Skin epidermis (tissue), 12 donors: ENCODE results near the gene EPN1.
"Not testable (repeated sequence)": the region's sequence is repeated elsewhere in the genome, so short reads cannot be mapped to it uniquely, and the experiment has no call there.

Experiments
- H3K27ac ChIP-seq, 21 experiments: fragments of 200-600 bp; sonication (generic) in 11 of 21; one replicate each; pipeline ENCODE4 v1.5.0; 2020; ENCODE audit warnings: mild to moderate bottlenecking in 3 of 21, inconsistent platforms in 2 of 21, moderate library complexity in 2 of 21
- H3K4me3 ChIP-seq, 7 experiments: fragments of 200-600 bp; sonication (generic) in 2 of 7; one replicate each; pipeline ENCODE4 v1.5.0; 2020; ENCODE audit warnings: inconsistent platforms in 2 of 7, mild to moderate bottlenecking in 2 of 7, moderate library complexity in 1 of 7

The EPN1 gene

DNA sequence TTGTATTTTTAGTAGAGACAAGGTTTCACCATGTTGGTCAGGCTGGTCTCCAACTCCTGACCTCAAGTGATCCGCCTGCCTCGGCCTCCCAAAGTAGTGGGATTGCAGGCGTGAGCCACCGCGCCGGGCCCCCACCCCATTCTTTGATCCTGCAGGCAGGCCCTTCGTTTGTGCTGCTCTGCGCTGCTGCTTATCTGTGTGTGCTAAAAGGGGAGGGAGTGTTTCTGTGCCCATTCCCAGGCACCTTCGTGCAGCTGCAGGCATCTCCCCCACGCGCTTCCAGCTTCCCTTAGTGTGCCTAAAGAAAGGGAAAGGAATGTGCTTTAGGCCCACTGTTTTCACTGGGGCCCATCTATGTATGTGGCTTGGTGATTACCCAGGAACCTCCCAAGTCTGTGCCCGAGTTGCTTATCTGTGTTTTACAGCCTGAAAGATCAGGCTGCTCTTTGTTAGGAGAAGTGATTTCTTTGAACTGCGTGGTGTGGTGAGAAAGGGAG is 27.2 kb downstream of the EPN1 start:
- no peak overlapping the region for H3K27ac ChIP-seq
- no peak overlapping the region for H3K4me3 ChIP-seq

DNA sequence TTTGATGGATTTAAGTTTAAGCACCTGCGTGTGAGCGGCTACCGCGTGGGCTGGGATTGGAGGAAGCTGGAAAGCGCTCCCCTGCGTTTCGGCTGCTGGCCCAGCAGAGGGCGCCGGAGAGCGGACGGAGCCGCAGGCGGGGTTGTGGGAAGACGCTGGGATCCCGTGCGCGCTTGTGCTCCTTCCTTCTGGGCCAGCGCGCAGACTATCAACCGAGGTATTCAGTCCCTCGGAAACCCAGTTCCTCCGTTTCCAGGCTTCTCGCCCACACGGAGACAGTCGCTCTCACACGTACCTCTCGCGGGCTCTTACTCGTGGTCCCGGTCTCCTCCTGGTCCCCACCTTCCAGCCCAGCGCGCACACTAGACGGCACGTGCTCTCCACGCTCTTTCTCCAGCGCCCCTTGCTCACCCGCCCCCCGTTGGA is 28.8 kb downstream of the EPN1 start:
- H3K4me3 ChIP-seq = no peak overlapping the region

DNA sequence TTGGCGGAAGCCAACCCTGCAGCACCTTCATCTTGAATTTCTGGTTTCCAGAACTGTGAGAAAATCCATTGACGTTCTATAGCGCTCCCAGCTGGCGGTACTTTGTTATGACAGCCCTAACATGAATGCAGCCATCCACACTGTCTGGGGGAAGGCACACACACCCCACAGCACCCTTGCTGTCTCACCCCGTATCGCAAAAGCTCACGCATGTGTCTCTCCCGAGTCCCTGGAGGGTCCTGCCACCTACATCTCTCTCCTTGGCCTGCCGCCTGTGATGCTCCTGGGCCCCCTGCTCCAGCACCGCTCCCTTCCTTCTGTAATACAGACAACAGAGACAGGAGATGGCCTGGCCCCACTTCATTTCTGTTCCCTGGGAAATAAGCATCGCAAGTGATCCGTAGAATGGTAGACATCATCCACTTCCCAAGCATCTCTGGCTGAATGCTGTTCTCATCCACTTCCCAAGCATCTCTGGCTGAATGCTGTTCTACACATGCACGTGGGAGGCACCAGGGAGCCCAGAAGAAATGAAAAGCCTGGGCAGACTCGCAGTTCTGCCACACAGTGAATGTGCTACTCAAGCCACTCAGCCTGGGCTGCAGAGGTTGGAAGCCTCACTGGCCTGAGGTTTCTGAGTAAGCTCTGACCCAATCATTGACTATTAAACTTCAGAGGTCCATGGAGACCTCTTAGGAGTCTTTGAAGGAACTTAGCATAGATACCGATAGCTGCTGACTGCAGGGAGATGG is 29.6 kb downstream of the EPN1 start:
- Histone ChIP-seq H3K27ac (no peak overlapping the region), H3K4me3 (no peak overlapping the region)

More for the DNA sequence above, 28.8 kb downstream of the EPN1 start:
- H3K27ac ChIP-seq = no peak overlapping the region

DNA sequence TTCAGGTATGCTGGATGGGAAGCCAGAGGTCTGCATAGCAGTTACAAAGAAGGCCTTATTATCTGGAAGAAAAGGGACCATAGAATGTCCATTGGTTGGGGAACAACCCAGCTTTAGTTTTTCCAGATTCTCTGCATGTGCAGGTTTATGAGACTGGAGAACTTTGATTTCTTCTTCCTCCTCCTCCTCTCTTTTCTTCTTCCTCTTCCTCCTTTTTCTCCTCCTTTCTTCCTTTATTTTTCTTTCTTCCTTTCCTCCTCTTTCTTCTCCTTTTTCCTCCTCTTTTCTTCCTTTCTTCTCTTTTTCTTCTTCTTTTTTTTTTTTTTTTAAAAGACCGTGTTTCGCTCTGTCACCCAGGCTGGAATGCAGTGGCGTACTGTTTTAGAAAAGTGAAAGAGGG is 30.9 kb downstream of the EPN1 start:
- H3K27ac ChIP-seq = no peak overlapping the region
- H3K4me3 ChIP-seq = no peak overlapping the region

DNA sequence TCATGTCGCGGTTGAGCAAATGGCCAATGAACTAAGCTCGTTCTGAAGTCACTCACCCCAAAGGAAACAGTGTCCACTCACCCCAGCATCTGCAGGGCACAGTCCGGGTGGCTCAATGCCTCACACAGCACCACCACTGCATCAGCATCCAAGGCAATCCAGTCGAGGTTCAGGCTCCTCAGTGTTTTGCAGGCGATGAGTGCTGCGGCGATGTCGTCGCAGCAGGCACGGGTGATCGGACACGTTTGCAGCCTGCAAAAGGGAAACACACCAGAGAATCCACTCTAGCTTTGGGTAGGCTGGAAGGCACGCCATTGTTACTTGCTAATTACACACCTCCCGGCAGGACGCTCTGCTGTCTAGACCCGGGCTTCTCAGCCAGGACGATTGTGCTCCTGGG is 36.7 kb downstream of the EPN1 start:
- no peak overlapping the region for H3K27ac ChIP-seq
- H3K4me3 ChIP-seq = no peak overlapping the region

DNA sequence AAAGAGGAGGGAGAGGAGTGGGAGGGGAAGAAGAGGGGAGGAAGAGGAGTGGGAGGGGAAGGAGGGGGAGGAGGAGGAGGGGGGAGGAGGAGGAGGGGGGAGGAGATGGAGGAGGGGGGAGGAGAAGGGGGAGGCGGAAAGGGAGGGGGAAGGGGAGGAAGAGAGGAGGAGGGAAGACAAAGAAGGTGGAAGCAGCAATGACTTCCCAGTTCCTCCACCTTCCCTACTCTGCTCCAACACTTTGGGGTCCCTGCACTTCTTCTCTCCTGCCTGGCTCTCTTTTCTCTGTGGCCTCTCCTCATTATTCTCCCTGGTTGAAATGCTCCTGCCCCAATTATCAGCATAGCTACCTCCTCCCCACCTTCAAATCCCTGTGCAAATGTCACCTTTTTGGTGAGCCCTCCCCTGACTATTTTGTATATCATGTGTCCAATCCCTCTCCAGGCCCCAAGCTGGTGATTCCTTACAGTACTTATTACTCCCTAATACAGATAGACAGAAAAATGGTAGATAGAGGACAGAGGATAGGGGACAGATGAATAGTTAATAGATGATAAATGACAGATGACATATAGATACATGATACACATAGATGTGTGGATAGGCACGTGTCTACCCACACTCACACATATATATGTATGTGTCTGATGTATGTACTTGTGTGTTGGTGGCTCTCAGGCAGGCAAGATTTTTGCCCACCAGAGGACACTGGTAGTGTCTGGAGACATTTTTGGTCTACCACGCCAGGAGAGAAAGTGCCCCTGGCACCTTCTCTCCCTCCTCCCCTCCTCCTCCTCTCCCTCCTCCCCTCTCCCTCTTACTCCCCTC is 38.0 kb downstream of the EPN1 start:
- Histone ChIP-seq H3K4me3 (no peak overlapping the region), H3K27ac (no peak overlapping the region)

DNA sequence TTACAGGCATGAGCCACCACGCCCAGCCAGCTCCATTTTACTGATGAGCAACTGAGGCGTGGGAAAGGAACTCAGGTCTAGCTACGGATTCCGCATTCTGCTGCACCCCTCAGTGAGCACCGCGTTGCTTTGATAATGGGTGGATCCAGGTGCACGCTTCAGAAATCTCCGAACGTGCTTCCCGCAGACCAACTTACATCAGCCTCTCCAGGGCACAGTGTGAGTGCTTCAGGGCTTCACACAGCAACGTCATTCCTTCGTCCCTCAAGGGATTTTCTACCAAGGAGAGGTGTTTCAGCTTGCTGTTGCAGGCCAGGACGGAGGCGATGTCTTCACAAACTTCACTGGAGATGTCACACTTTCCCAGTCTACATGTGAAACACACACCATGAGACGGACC is 41.5 kb downstream of the EPN1 start:
- H3K4me3 ChIP-seq = no peak overlapping the region
- H3K27ac ChIP-seq = no peak overlapping the region

DNA sequence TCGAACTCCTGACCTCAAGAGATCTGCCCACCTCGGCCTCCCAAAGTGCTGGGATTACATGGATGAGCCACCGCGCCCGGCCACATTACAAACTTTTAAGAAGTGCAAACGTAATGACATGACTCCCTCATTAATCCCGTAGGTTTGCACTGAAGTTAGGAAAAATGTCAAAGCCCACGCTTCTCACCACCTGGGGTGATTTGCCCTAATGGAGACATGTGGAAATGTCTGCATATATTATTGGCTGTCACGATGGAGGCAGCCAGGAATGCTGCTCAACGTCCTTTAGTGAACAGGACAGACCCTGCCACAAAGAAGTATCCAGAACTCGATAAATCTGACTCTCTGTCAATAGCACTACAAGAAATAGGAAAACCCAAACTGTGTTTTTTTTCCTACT is 42.2 kb downstream of the EPN1 start:
- H3K4me3 ChIP-seq = no peak overlapping the region
- H3K27ac ChIP-seq = no peak overlapping the region

DNA sequence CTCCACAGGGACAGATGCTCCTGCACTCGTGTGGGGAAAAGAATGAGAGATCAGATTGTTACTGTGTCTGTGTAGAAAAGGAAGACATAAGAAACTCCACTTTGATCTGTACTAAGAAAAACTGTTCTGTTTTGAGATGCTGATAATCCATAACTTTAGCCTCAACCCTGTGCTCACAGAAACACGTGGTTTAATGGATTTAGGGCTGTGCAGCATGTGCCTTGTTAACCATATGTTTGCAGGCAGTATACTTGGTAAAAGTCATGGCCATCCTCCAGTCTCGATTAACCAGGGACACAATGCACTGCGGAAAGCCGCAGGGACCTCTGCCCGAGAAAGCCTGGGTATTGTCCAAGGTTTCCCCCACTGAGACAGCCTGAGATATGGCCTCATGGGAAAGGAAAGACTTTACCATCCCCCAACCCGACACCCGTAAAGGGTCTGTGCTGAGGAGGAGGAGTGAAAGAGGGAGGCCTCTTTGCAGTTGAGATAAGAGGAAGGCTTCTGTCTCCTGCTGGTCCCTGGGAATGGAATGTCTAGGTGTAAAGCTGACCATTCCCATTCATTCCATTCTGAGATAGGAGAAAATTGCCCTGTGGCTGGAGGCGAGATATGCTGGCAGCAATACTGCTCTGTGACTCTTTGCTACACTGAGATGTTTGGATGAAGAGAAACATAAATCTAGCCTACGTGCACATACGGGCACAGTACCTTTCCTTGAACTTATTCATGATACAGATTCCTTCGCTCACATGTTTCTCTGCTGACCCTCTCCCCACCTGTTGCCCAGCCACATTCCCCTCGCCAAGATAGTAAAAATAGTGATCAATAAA is 43.1 kb downstream of the EPN1 start:
- H3K27ac ChIP-seq, H3K4me3 ChIP-seq: not testable (repeated sequence)

DNA sequence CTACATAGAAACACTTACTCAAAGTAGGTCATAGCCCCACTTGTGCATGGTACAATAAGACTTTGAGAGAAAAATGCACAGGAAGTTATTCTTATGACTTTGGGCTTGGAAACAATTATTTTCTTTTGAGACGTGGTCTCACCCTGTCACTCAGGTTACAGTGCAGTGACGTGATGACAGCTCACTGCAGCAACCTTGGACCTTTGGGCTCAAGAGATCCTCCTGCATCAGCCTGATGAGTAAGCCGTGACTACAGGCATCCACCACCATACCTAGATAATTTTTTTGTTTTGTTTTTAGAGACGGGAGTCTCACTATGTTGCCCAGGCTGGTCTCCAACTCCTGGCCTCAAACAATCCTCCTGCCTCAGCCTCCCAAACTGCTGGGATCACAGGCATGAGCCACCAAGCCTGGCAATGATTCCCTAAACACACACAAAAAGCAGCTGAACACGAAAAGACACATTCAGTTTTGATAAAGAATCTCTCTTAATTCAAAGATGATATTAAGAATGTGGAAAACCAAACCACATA is 45.3 kb downstream of the EPN1 start:
- Histone ChIP-seq H3K27ac (no peak overlapping the region), H3K4me3 (no peak overlapping the region)

DNA sequence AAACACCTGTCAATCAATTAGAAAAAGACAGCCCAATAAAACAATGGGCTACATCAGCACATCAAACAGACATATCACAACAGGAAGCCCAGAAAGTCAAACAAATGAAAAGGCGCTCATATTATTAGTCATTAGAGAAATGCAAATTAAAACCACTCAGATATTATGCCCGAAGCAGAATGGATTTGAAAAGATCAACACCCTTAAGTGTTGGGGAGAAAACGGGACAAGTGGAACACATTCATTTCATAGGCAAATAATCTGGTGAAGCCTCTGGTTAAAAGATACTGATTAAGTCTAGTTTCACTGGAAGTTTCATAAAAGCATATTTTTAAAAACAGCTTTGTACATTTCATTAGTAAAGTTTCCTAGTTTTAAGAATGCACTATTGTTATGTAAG is 45.8 kb downstream of the EPN1 start:
- H3K4me3 ChIP-seq = no peak overlapping the region
- H3K27ac ChIP-seq = no peak overlapping the region

DNA sequence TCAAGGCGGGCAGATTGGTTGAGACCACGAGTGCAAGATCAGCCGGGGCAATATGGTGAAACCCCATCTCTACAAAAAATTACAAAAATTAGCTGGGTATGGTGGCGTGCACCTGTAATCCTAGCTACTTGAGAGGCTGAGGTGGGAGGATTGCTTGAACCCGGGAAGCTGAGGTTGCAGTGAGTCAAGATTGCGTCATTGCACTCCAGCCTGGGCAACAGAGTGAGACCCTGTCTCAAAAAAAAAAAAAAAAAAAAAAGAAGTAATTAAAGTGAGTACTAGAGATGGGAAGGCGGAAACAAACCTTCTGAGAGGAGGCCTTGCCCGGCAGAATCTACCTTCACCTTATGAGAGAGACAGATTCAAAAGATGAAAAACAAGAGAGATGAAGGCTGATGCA is 48.5 kb downstream of the EPN1 start:
- Histone ChIP-seq H3K27ac (no peak overlapping the region), H3K4me3 (no peak overlapping the region)

DNA sequence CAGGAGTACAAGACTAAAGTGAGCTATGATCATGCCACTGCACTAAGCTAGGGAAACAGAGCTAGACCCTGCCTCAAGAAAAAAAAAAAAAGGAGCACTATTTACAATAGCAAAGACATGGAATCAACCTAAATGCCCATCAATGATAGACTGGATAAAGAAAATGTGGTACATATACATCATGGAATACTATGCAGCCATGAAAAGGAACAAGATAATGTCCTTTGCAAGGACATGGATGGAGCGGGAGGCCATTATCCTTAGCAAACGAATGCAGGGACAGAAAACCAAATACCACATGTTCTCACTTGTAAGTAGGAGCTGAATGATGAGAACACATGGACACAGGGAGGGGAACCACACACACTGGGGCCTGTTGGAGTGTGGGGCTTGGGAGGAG is 55.4 kb downstream of the EPN1 start:
- not testable (repeated sequence) for H3K4me3 ChIP-seq, H3K27ac ChIP-seq

DNA sequence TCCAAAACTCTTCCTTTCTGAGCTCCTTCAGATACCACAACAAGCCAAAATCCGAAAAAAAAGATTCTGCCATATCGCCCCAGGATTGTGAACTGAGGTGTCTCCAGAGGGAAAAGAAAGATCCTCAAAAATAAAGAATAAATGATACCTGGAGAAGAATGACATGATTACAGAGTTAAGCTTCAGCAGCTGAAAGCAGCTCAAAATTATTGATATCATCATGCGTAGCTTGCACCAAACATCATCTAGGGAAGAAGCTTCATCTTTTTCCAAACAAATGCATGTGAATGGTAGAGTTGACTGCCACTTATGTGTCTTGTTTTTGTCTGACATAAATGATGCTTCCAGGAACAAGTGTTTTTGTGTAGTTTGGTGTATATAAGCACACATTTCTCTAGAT is 63.3 kb downstream of the EPN1 start, which contains the start of gene NLRP9:
Gene NLRP9, minus strand, starts transcription at position 101 of the 400 bp plus-strand sequence. Its CDS starts 28 bp downstream, at position 73.
- Histone ChIP-seq H3K27ac (no peak within 1 kb of the TSS), H3K4me3 (no peak within 1 kb of the TSS)

DNA sequence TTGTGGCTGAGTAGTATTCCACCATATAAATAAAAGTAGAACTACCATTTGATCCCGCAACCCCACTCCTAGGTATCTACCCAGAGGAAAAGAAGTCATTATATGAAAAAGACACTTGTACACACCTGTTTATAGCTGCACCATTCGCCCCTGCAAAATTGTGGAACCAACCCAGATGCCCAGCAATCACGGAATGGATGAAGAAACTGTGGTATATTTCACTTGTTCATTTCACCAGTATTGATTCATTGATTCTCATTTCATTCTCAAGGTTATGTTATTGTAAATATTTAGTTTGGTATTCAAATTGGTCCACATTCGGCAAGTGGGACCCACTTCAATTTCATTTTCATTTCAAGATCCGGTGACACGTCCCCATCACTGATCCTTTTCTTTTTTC is 75.7 kb downstream of the EPN1 start:
- H3K27ac ChIP-seq = no peak overlapping the region
- H3K4me3 ChIP-seq = no peak overlapping the region

DNA sequence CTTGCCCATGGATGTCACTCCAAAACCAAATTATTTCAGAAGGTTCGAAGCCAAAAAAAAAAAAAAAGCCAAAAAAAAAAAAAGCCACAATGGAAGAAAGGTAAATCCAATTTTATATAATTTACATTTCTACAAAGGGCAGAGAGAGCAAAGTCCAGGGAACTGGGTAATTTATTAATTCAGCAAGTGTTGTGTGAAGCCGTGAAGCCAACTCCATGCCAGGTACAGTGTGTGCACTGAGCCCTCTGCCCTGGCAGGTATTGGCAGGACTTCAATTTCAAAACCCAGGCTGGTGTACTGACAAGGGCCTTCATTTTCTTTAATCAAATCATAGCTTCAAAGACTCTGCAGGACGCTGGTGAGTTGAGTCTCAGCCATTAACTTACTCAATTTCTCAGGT is 78.4 kb downstream of the EPN1 start:
- no peak overlapping the region for H3K27ac ChIP-seq
- no peak overlapping the region for H3K4me3 ChIP-seq

DNA sequence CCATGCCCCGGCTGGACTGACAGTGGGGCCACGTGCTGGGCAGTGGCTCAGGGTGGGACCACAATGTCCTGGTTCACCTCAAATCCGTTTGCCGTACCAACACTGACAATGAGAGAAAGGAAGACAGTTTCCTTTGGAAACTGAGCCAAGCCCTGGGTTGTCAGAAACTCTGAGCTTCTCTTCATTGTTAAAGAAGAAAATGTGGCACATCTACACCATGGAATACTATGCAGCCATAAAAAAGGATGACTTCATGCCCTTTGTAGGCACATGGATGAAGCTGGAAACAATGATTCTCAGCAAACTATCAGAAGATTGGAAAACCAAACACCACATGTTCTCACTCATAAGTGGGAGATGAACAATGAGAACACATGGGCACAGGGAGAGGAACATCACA is 81.8 kb downstream of the EPN1 start:
- H3K4me3 ChIP-seq, H3K27ac ChIP-seq: not testable (repeated sequence)

DNA sequence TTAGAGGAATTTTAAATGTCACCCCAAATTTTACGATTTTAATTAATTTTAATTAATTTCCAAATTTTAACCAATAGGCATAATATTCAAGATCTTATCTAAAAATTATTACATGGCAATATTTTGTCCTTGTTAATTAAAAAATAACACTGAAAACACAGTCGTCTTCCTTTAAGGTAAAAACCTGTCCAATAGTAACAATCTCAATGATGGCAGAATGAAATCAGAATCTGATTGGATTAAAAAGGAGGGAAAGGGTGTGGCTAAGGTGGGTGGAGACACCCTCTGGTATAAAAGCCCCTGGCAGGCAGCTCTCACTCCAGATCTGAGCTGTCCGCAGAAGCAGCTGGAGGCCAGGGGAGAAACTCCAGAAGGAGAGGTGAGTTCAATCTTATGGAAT is 83.8 kb downstream of the EPN1 start, which contains the start of gene RFPL4A:
Gene RFPL4A, plus strand, starts transcription at position 301 of the 400 bp plus-strand sequence. CDS start 2,704 bp downstream, outside the sequence.
- H3K4me3 ChIP-seq, H3K27ac ChIP-seq: not testable (repeated sequence)
